BLaER1 (cell line): ENCODE results near the gene PLGRKT.
"Not testable (repeated sequence)": the region's sequence is repeated elsewhere in the genome, so short reads cannot be mapped to it uniquely, and the experiment has no call there.

Experiments used
- H3K27ac ChIP-seq: shearing (Covaris generic); formaldehyde crosslinking; 2 replicates; pipeline ENCODE4 v1.8.1; 2022
- H3K27me3 ChIP-seq: shearing (Covaris generic); formaldehyde crosslinking; 2 replicates; pipeline ENCODE4 v1.8.1; 2022
- H3K36me3 ChIP-seq: shearing (Covaris generic); formaldehyde crosslinking; 2 replicates; pipeline ENCODE4 v1.8.1; 2022
- H3K4me1 ChIP-seq: shearing (Covaris generic); formaldehyde crosslinking; 2 replicates; pipeline ENCODE4 v1.8.1; 2022
- H3K4me2 ChIP-seq: shearing (Covaris generic); formaldehyde crosslinking; 2 replicates; pipeline ENCODE4 v1.8.1; 2022
- H3K4me3 ChIP-seq: shearing (Covaris generic); formaldehyde crosslinking; 2 replicates; pipeline ENCODE4 v1.8.1; 2022
- H3K9ac ChIP-seq: shearing (Covaris generic); formaldehyde crosslinking; 2 replicates; pipeline ENCODE4 v1.8.1; 2022
- H3K9me3 ChIP-seq: shearing (Covaris generic); formaldehyde crosslinking; 2 replicates; pipeline ENCODE4 v1.8.1; 2022
- H4K20me1 ChIP-seq: shearing (Covaris generic); formaldehyde crosslinking; 2 replicates; pipeline ENCODE4 v1.8.1; 2022
- Cebpa-rat ChIP-seq: shearing (Covaris generic); IDR thresholded peaks from 2 replicates; pipeline ENCODE4 v1.8.1; 2022

Gene PLGRKT

DNA sequence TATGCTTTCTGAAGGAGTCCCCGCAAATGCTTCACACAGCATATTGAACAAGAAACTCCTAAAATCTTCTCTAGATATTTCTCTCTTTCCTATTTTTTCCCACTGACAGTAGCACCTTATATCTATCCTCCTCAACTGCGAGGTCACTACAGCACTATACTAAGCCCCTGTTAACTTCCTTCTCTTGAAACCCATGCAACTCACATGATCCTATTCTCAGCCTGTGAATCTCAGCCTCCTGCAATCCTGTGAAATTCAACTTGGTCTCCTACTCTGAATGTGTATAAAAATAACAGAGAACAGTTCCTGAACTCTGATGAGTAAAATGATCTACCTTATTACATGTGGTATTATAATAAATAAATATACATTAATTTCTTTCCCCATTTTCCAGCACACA is 6.1 kb upstream of the PLGRKT start:
- no peaks in the 10 kb centered on the region for H3K27me3 ChIP-seq
- H3K4me3 ChIP-seq = no peak overlapping the region
- H3K4me2 ChIP-seq = no peak overlapping the region
- H3K27ac ChIP-seq = no peak overlapping the region
- no peak for TF ChIP-seq Cebpa-rat
- H3K4me1 ChIP-seq = peaks cover 4% of the 10 kb centered on the region
- H3K9ac ChIP-seq = no peak overlapping the region
- no peaks in the 10 kb centered on the region for H3K36me3 ChIP-seq
- H4K20me1 ChIP-seq = no peaks in the 10 kb centered on the region
- no peaks in the 10 kb centered on the region for H3K9me3 ChIP-seq

GRCh38 chr9:5442400-5443011 is 4.8 kb upstream of the PLGRKT start:
- H3K4me2 ChIP-seq = no peak overlapping the region
- no peak overlapping the region for H3K27ac ChIP-seq
- H3K4me3 ChIP-seq = no peak overlapping the region
- no peak for TF ChIP-seq Cebpa-rat
- no peaks in the 10 kb centered on the region for H3K9me3 ChIP-seq
- peaks cover 14% of the 10 kb centered on the region for H3K4me1 ChIP-seq
- no peaks in the 10 kb centered on the region for H3K27me3 ChIP-seq
- no peak overlapping the region for H3K9ac ChIP-seq
- no peaks in the 10 kb centered on the region for H4K20me1 ChIP-seq
- no peaks in the 10 kb centered on the region for H3K36me3 ChIP-seq

DNA sequence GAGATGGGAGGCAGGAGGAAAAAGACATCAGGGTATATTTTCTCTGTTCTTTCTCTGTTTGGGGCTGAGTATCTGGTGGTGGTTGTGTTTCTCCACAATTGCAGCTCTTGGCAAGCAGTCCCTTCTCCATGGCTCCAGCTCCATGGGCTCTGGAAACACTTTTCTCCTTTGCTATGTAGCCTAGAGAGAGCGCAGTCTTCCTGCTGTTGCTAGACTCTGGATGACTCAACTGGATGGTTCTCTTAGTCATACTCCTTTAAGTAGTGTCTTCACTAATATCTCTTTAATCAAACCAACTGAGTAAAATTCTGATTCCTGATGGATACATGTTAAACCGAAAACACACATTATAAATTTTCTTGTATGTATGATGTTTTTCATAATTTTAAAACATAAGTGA is 3.3 kb upstream of the PLGRKT start:
- Histone ChIP-seq H3K4me1 (peaks cover 23% of the 10 kb centered on the region), H4K20me1 (no peaks in the 10 kb centered on the region), H3K9me3 (no peaks in the 10 kb centered on the region), H3K27ac (no peak overlapping the region), H3K9ac (no peak overlapping the region), H3K27me3 (no peaks in the 10 kb centered on the region), H3K4me3 (no peak overlapping the region), H3K36me3 (no peaks in the 10 kb centered on the region), H3K4me2 (no peak overlapping the region)
- no peak for TF ChIP-seq Cebpa-rat

GRCh38 chr9:5440426-5440825 is 2.7 kb upstream of the PLGRKT start:
- H3K4me3 ChIP-seq = no peak overlapping the region
- H3K4me1 ChIP-seq = peaks cover 23% of the 10 kb centered on the region
- no peak overlapping the region for H3K27ac ChIP-seq
- TF ChIP-seq Cebpa-rat = no peak
- H3K4me2 ChIP-seq = no peak overlapping the region
- H4K20me1 ChIP-seq = no peaks in the 10 kb centered on the region
- peaks cover 6% of the 10 kb centered on the region for H3K36me3 ChIP-seq
- peaks cover under 1% of the 10 kb centered on the region; the same call in 1 of the 2 replicates for H3K9me3 ChIP-seq
- H3K27me3 ChIP-seq = no peaks in the 10 kb centered on the region
- H3K9ac ChIP-seq = no peak overlapping the region

DNA sequence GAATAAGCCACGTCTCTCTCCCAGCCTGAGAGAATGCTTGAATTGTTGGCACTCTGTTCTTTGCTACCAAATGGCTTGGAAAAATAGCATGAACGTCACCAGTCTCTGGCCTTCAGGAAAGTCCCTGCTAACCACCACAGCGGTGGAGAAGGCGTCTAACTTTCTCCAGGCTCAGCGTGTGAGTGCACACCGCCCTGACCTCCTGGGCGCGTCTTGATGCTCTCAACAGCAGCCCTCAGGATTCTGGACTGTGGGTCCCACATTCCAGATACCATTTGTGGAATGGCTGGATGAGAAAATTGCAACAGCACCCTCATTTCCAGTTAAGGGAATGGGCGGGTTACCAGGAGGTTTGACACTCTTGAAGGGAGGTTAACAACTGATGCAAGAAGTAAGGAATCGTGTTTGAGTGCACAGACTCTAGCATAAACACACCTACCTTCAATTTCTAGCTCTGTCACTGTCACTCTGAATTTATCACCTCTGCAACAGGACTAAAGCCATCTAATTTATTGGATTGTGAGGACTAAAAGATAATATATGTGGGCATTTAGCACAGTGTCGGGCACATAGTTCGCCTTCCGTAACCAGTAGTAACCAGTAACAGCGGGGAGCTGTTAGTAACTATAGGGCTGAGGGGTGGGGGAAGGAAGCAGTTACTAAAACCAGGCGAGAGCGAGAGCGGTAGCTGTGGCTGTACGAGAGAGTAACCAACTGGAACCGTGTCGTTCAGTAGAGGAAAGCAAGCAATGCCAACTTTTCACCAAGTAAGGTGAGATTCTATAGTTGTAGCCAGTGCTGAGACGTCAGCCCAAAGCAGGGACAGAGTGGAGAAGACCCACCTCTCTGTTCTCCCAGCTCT is 807 bp upstream of the PLGRKT start:
- no peak for TF ChIP-seq Cebpa-rat
- peaks cover 23% of the 10 kb centered on the region for H3K4me1 ChIP-seq
- peaks cover 16% of the 10 kb centered on the region for H3K9me3 ChIP-seq
- H3K27ac ChIP-seq = peak overlapping the region; percentile 62
- peaks cover 21% of the 10 kb centered on the region for H3K36me3 ChIP-seq
- H3K4me2 ChIP-seq = peak overlapping the region; percentile 97
- H3K4me3 ChIP-seq = peak overlapping the region; percentile 76
- H4K20me1 ChIP-seq = no peaks in the 10 kb centered on the region
- no peaks in the 10 kb centered on the region for H3K27me3 ChIP-seq
- H3K9ac ChIP-seq = peak overlapping the region; percentile 81

DNA sequence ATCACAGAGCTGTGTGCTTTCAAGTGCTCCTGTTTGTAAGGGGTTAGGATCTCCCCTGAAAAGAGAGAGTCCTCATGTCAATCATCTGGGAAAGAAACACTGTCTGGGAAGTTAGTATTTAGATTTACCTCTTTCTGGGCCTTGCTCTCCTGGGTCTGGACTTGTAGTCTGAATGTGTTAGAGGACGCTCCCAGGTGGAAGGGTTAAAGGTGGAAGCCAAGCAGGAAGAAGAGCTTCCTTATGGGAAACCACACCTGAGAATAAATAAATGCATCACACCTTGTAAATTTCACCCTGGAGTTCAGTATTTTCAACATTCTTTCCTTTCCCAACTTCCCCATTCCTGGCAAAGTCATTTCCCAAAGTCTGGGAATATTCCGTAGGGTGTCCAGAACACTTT is 1.3 kb downstream of the PLGRKT start:
- Histone ChIP-seq H3K36me3 (peaks cover 30% of the 10 kb centered on the region), H3K27me3 (no peaks in the 10 kb centered on the region), H3K9ac (no peak overlapping the region), H3K9me3 (peaks cover 31% of the 10 kb centered on the region), H3K4me3 (peak overlapping the region; percentile 76; the same call in 1 of the 2 replicates), H3K27ac (no peak overlapping the region), H3K4me1 (peaks cover 23% of the 10 kb centered on the region), H4K20me1 (no peaks in the 10 kb centered on the region), H3K4me2 (peak overlapping the region; percentile 97)
- TF ChIP-seq Cebpa-rat = no peak

DNA sequence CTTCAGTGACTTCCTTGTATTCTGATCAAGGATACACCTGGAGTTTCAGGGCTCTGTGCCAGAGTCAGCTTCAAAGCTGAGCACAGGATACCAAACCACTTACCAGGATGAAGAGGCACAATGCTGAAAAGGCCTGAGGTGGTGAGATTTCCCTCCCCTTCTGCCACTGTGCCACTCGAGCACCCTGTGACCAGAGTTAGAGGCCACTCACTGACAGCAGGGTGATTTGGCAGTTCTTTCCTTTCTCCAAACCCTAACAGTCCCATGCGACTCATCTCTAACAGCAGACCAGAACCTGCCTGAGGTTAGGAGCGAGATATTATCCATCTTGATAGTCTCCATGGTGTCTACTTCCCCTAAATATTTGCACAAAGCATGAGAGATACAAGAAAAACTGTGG is 1.8 kb downstream of the PLGRKT start:
- H4K20me1 ChIP-seq = no peaks in the 10 kb centered on the region
- H3K4me1 ChIP-seq = peaks cover 23% of the 10 kb centered on the region
- peaks cover 30% of the 10 kb centered on the region for H3K36me3 ChIP-seq
- no peak overlapping the region for H3K4me3 ChIP-seq
- H3K4me2 ChIP-seq = no peak overlapping the region
- TF ChIP-seq Cebpa-rat = no peak
- no peak overlapping the region for H3K27ac ChIP-seq
- no peaks in the 10 kb centered on the region for H3K27me3 ChIP-seq
- H3K9ac ChIP-seq = no peak overlapping the region
- H3K9me3 ChIP-seq = peaks cover 31% of the 10 kb centered on the region

- H3K27me3 ChIP-seq, H4K20me1 ChIP-seq, H3K27ac ChIP-seq, H3K9ac ChIP-seq, H3K4me2 ChIP-seq: not testable (repeated sequence)
- Histone ChIP-seq H3K9me3 (peaks cover 31% of the 10 kb centered on the region), H3K4me1 (peaks cover 22% of the 10 kb centered on the region), H3K36me3 (peaks cover 30% of the 10 kb centered on the region), H3K4me3 (0 out of 2 replicates have a peak overlapping the region, but pooled peaks have one; percentile 22)
Measured at GRCh38 chr9:5433841-5434810, 3.6 kb downstream of the PLGRKT start.

DNA sequence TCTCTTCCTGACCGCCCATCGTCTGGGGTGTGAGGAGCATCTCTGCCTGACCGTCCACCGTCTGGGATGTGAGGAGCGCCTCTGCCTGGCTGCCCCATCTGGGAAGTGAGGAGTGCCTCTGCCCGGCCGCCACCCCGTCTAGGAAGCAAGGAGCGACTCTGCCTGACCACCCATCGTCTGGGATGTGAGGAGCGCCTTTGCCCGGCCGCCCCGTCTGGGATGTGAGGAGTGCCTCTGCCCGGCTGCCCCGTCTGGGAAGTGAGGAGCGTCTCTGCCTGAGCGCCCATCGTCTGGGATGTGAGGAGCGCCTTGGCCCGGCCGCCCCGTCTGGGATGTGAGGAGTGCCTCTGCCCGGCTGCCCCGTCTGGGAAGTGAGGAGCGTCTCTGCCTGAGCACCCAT is 4.4 kb downstream of the PLGRKT start:
- Histone ChIP-seq H3K36me3 (peaks cover 30% of the 10 kb centered on the region), H3K4me1 (peaks cover 14% of the 10 kb centered on the region), H3K9me3 (peaks cover 31% of the 10 kb centered on the region), H3K4me3 (0 out of 2 replicates have a peak overlapping the region, but pooled peaks have one; percentile 22)
- H3K27ac ChIP-seq, H4K20me1 ChIP-seq, H3K27me3 ChIP-seq, H3K4me2 ChIP-seq, H3K9ac ChIP-seq: not testable (repeated sequence)

GRCh38 chr9:5432890-5433289 is 4.8 kb downstream of the PLGRKT start:
- not testable (repeated sequence) for H3K9ac ChIP-seq, H3K4me3 ChIP-seq, H3K27ac ChIP-seq, H4K20me1 ChIP-seq, H3K4me2 ChIP-seq, H3K27me3 ChIP-seq, H3K4me1 ChIP-seq
- Histone ChIP-seq H3K9me3 (peaks cover 31% of the 10 kb centered on the region), H3K36me3 (peaks cover 30% of the 10 kb centered on the region)
